Measurements from ENCODE around the gene SH3D19. TPM values are rescaled to one million over a fixed set of nuclear protein-coding genes. Genes with fewer than 3 reads are reported as not detected.

SH3D19 gene
- total and polyA plus RNA-seq, 12 donors = 32.4 to 175 (median 116) TPM

GRCh38 chr4:151169900-151170299, 155.5 kb downstream of the SH3D19 start:
- TF ChIP-seq CTCF (IDR thresholded peaks at IDR 0.05) = no peak
- no peaks in the 10 kb centered on the region for H3K9me3 ChIP-seq
- H3K27ac ChIP-seq = peak overlapping the region in 6 of 10 donors; percentile 9 to 70 (median 28)
- WGBS, 2 donors = 79 to 81% methylated on average over 3 of the region's 3 CpGs
- H3K4me3 ChIP-seq = no peak overlapping the region
- no peak for ATAC-seq
- DNase-seq = no peak
- peaks cover 0 to 60% (median 8%) of the 10 kb centered on the region in 9 donors for H3K36me3 ChIP-seq
- intact Hi-C loops (cut with DNase I) = loop anchor here in 1 of 10 donors (5.0 kb wide), 1 partner anchor 57 kb away; no protein-coding TSS in a partner anchor
- H3K27me3 ChIP-seq = no peaks in the 10 kb centered on the region
- H3K4me1 ChIP-seq = peaks cover 0 to 70% (median 32%) of the 10 kb centered on the region in 9 donors

GRCh38 chr4:151169223-151169622, 156.2 kb downstream of the SH3D19 start:
- Histone ChIP-seq H3K36me3 (peaks cover 0 to 60% (median 4%) of the 10 kb centered on the region in 9 donors), H3K27ac (peak overlapping the region in 7 of 10 donors; percentile 9 to 70 (median 45)), H3K9me3 (no peaks in the 10 kb centered on the region), H3K27me3 (no peaks in the 10 kb centered on the region), H3K4me1 (peaks cover 0 to 63% (median 27%) of the 10 kb centered on the region in 9 donors), H3K4me3 (no peak overlapping the region)
- intact Hi-C loops (cut with DNase I) = loop anchor here in 1 of 10 donors (5.0 kb wide), 1 partner anchor 58 kb away; no protein-coding TSS in a partner anchor
- ATAC-seq (peak; percentile 91 to 96 (median 92)), DNase-seq (peak; percentile 46 to 77)
- 28 to 48% methylated on average over 7 of the region's 7 CpGs for WGBS, 2 donors
- TF ChIP-seq CTCF (IDR thresholded peaks at IDR 0.05) = no peak

- DNase-seq = no peak
- 96 to 98% methylated on average over 24 of the region's 24 CpGs for WGBS, 2 donors
- H3K36me3 ChIP-seq = peaks cover 0 to 60% (median 4%) of the 10 kb centered on the region in 9 donors
- intact Hi-C loops (cut with DNase I) = loop anchor here in 1 of 10 donors (5.0 kb wide), 1 partner anchor 60 kb away; no protein-coding TSS in a partner anchor
- no peak for ATAC-seq
- no peak overlapping the region for H3K27ac ChIP-seq
- peaks cover 0 to 55% (median 22%) of the 10 kb centered on the region in 9 donors for H3K4me1 ChIP-seq
- H3K4me3 ChIP-seq = no peak overlapping the region
- TF ChIP-seq CTCF (IDR thresholded peaks at IDR 0.05) = no peak
- H3K27me3 ChIP-seq = no peaks in the 10 kb centered on the region
- H3K9me3 ChIP-seq = no peaks in the 10 kb centered on the region
These were observed 157.8 kb downstream of the SH3D19 start for GRCh38 chr4:151167561-151167960.

- Histone ChIP-seq H3K27me3 (no peaks in the 10 kb centered on the region), H3K4me1 (peaks cover 0 to 53% (median 22%) of the 10 kb centered on the region in 9 donors), H3K36me3 (peaks cover 0 to 59% (median 9%) of the 10 kb centered on the region in 9 donors), H3K27ac (peak overlapping the region in 4 of 10 donors; percentile 23 to 38 (median 28)), H3K9me3 (no peaks in the 10 kb centered on the region), H3K4me3 (no peak overlapping the region)
- WGBS, 2 donors = 38 to 46% methylated on average over 4 of the region's 4 CpGs
- no peak for DNase-seq
- intact Hi-C loops (cut with DNase I) = loop anchor here in 1 of 10 donors (5.0 kb wide), 1 partner anchor 61 kb away; no protein-coding TSS in a partner anchor
- peak in 2 of 8 donors; percentile 29 to 48 for ATAC-seq
- no peak for TF ChIP-seq CTCF (IDR thresholded peaks at IDR 0.05)
These were observed 158.8 kb downstream of the SH3D19 start for GRCh38 chr4:151166636-151167035.

Measured in heart right ventricle (tissue), 16 donors.